IMR-90 (cell line): Measurements from ENCODE around the gene CIZ1. TPM values are rescaled to one million over a fixed set of nuclear protein-coding genes. Genes with fewer than 3 reads are reported as not detected.

ENCODE experiments used
- ATAC-seq: fragments of 200-7000 bp; cut with Tn5 transposase; 2 replicates; pipeline ENCODE4 v1.9.1; 2020; ENCODE audit warnings: low read depth, mild to moderate bottlenecking, moderate library complexity
- BruUV-seq: library from RNA; stranded (reverse); fragments of 400-500 nt; replicated peaks from 2 replicates; lab custom pipeline; 2021; lab: Mats Ljungman, UMichigan
- CTCF ChIA-PET: fragments of 300-600 bp; formaldehyde crosslinking; extraction: SDS; loops from one replicate; lab custom pipeline; 2021; ENCODE audit warnings: antibody characterized with exemption; lab: Yijun Ruan, JAX
- POLR2A ChIA-PET: fragments of 300-600 bp; sonication (Branson Sonifier 250); formaldehyde crosslinking; loops from one replicate; lab custom pipeline; 2022; ENCODE audit warnings: antibody characterized with exemption; ENCODE audit not compliant: unreplicated experiment; lab: Charles Lee
- DNase-seq: peaks from one replicate; pipeline ENCODE4 v3.0.0; 2013
- H2AFZ ChIP-seq: replicated peaks from 2 replicates; pipeline ENCODE3; 2013; ENCODE audit warnings: low read length, mild to moderate bottlenecking; ENCODE audit not compliant: poor library complexity
- H2AK5ac ChIP-seq: 2 replicates; pipeline ENCODE4 v1.6.1; 2013; ENCODE audit warnings: low read depth, low read length, inconsistent platforms
- H2AK9ac ChIP-seq: replicated peaks from 2 replicates; pipeline ENCODE3; 2013; ENCODE audit warnings: mild to moderate bottlenecking, low read depth, low read length, moderate library complexity; ENCODE audit not compliant: poor library complexity
- H2BK120ac ChIP-seq: 2 replicates; pipeline ENCODE4 v1.6.1; 2013; ENCODE audit warnings: low read depth, low read length, inconsistent platforms
- H2BK15ac ChIP-seq: 3 replicates; pipeline ENCODE4 v1.6.1; 2013; ENCODE audit warnings: low read depth, low read length, inconsistent platforms
- H2BK20ac ChIP-seq: 2 replicates; pipeline ENCODE4 v1.6.1; 2013; ENCODE audit warnings: low read depth, mild to moderate bottlenecking, inconsistent platforms, low read length, moderate library complexity
- H2BK5ac ChIP-seq: 2 replicates; pipeline ENCODE4 v1.6.1; 2013; ENCODE audit warnings: mild to moderate bottlenecking, low read depth, low read length, inconsistent platforms; ENCODE audit not compliant: poor library complexity, severe bottlenecking
- H3K14ac ChIP-seq: replicated peaks from 2 replicates; pipeline ENCODE4 v1.6.1; 2013; ENCODE audit warnings: low read depth, low read length, inconsistent platforms
- H3K18ac ChIP-seq: 2 replicates; pipeline ENCODE4 v1.6.1; 2013; ENCODE audit warnings: low read depth, low read length, control low read depth
- H3K23ac ChIP-seq: 2 replicates; pipeline ENCODE4 v1.6.1; 2013; ENCODE audit warnings: low read depth, low read length, inconsistent platforms
- H3K27ac ChIP-seq: 2 replicates; pipeline ENCODE4 v1.5.1; 2013; ENCODE audit warnings: mild to moderate bottlenecking, control low read depth, low read length; ENCODE audit not compliant: insufficient read depth
- H3K27me3 ChIP-seq: 2 replicates; pipeline ENCODE4 v1.6.1; 2013; ENCODE audit warnings: low read length; ENCODE audit not compliant: control insufficient read depth, insufficient read depth
- H3K36me3 ChIP-seq: 2 replicates; pipeline ENCODE4 v1.6.1; 2013; ENCODE audit warnings: low read length, mixed read lengths; ENCODE audit not compliant: control insufficient read depth, insufficient read depth
- H3K4ac ChIP-seq: 2 replicates; pipeline ENCODE4 v1.6.1; 2013; ENCODE audit warnings: low read depth, low read length, inconsistent platforms
- H3K4me1 ChIP-seq: 2 replicates; pipeline ENCODE4 v1.6.1; 2013; ENCODE audit warnings: low read length, mixed read lengths; ENCODE audit not compliant: control insufficient read depth, insufficient read depth
- H3K4me2 ChIP-seq: 2 replicates; pipeline ENCODE4 v1.6.1; 2013; ENCODE audit warnings: low read depth, mild to moderate bottlenecking, control low read depth, low read length, moderate library complexity
- H3K4me3 ChIP-seq: 2 replicates; pipeline ENCODE4 v1.5.1; 2013; ENCODE audit warnings: low read depth, mild to moderate bottlenecking, control low read depth, low read length, moderate library complexity; ENCODE audit not compliant: insufficient read depth
- H3K56ac ChIP-seq: 2 replicates; pipeline ENCODE4 v1.6.1; 2013; ENCODE audit warnings: low read length, inconsistent platforms; ENCODE audit not compliant: insufficient read depth; ENCODE audit errors: extremely low read depth
- H3K79me1 ChIP-seq, 2 experiments: 2 replicates each; pipeline ENCODE4 v1.6.1; 2013; ENCODE audit warnings: low read length in 2 of 2, inconsistent platforms in 1 of 2, low read depth in 1 of 2
- H3K9ac ChIP-seq: 2 replicates; pipeline ENCODE4 v1.6.1; 2013; ENCODE audit warnings: low read depth, low read length, control low read depth
- H3K9me1 ChIP-seq: 2 replicates; pipeline ENCODE4 v1.6.1; 2013; ENCODE audit warnings: low read length, inconsistent platforms; ENCODE audit not compliant: insufficient read depth
- H3K9me3 ChIP-seq: 2 replicates; pipeline ENCODE4 v1.6.1; 2013; ENCODE audit warnings: low read length; ENCODE audit not compliant: control insufficient read depth, insufficient read depth
- H4K20me1 ChIP-seq: 2 replicates; pipeline ENCODE4 v1.6.1; 2013; ENCODE audit warnings: low read length, inconsistent platforms; ENCODE audit not compliant: insufficient read depth
- H4K5ac ChIP-seq: 2 replicates; pipeline ENCODE4 v1.6.1; 2013; ENCODE audit warnings: mild to moderate bottlenecking, low read depth, low read length, control low read depth
- H4K8ac ChIP-seq, 2 experiments: 2 replicates each; pipeline ENCODE4 v1.6.1; 2013; ENCODE audit warnings: low read depth in 2 of 2, low read length in 2 of 2, control low read depth in 1 of 2, inconsistent platforms in 1 of 2
- H4K91ac ChIP-seq: 2 replicates; pipeline ENCODE4 v1.6.1; 2013; ENCODE audit warnings: low read depth, low read length, inconsistent platforms; ENCODE audit not compliant: insufficient read depth
- BHLHE40 ChIP-seq: fragments of 150-350 bp; IDR thresholded peaks from 2 replicates; pipeline ENCODE4 v1.6.1; 2016; ENCODE audit warnings: mild to moderate bottlenecking, low read depth, low read length
- FOS ChIP-seq: fragments of 150-350 bp; IDR thresholded peaks from 2 replicates; pipeline ENCODE4 v1.6.1; 2016; ENCODE audit warnings: low read depth, low read length
- MAZ ChIP-seq: IDR thresholded peaks from 2 replicates; pipeline ENCODE4 v1.6.1; 2012; ENCODE audit warnings: low read depth, mild to moderate bottlenecking, low read length, improper control_type of control experiment, moderate library complexity, borderline replicate concordance
- MXI1 ChIP-seq: IDR thresholded peaks from 2 replicates; pipeline ENCODE4 v1.6.1; 2012; ENCODE audit warnings: low read depth, mild to moderate bottlenecking, low read length, moderate library complexity, borderline replicate concordance
- RAD21 ChIP-seq: IDR thresholded peaks from 2 replicates; pipeline ENCODE4 v1.6.1; 2012; ENCODE audit warnings: low read length, improper control_type of control experiment
- RCOR1 ChIP-seq: IDR thresholded peaks from 2 replicates; pipeline ENCODE4 v1.6.1; 2012; ENCODE audit warnings: mild to moderate bottlenecking, low read length, improper control_type of control experiment; ENCODE audit not compliant: insufficient replicate concordance
- WGBS, 2 experiments: methylation state at CpG; one replicate each; pipeline versions ENCODE4 v1.1.5 to v1.1.7; 2013; ENCODE audit warnings: missing lambda C conversion rate in 2 of 2; ENCODE audit not compliant: insufficient read length in 1 of 2; ENCODE audit errors: extremely low coverage in 2 of 2; 5-methylcytosine and 5-hydroxymethylcytosine counted together
- dilution Hi-C: fragments of 300-500 bp; cut with HindIII; formaldehyde crosslinking; loops from one replicate; pipeline ENCODE4 v1.14.3; 2018; ENCODE audit warnings: low sequenced_read_pairs; ENCODE audit not compliant: unreplicated experiment
- in situ Hi-C: fragments of 300-500 bp; cut with MboI; formaldehyde crosslinking; loops from 3 replicates; pipeline ENCODE4 v1.14.3; 2019; ENCODE audit warnings: low sequenced_read_pairs, inconsistent platforms, mixed read lengths
- intact Hi-C: fragments of 100-400 bp; cut with micrococcal nuclease; formaldehyde crosslinking; loops from 2 replicates; pipeline ENCODE4 v1.10.0; 2022
- polyA plus RNA-seq, 3 experiments: library from polyadenylated mRNA; depleted of rRNA; stranded (reverse); fragments of >200 nt; gene quantifications; 2 replicates each; pipeline ENCODE4 v1.2.3, GENCODE V29; 2012; ENCODE audit warnings: low replicate concordance in 1 of 3
- total RNA-seq: library from RNA; depleted of rRNA; stranded (reverse); fragments of >200 nt; gene quantifications from 2 replicates; pipeline ENCODE4 v1.2.3, GENCODE V29; 2012
- TF ChIP-seq, protein P1 (sequence below): fragments of 150-350 bp; IDR thresholded peaks from 2 replicates; pipeline ENCODE4 v1.6.1; 2017; ENCODE audit warnings: mild to moderate bottlenecking, antibody characterized with exemption, low read length, low read depth
- TF ChIP-seq, protein P2 (sequence below): fragments of 150-350 bp; IDR thresholded peaks from 2 replicates; pipeline ENCODE4 v1.6.1; 2016; ENCODE audit warnings: low read depth, mild to moderate bottlenecking, low read length, moderate library complexity, borderline replicate concordance

Gene CIZ1
- total and polyA plus RNA-seq, 2 of the 4 experiments (the other 2 are of a cell fraction), result 13.8 to 51.9 TPM

DNA sequence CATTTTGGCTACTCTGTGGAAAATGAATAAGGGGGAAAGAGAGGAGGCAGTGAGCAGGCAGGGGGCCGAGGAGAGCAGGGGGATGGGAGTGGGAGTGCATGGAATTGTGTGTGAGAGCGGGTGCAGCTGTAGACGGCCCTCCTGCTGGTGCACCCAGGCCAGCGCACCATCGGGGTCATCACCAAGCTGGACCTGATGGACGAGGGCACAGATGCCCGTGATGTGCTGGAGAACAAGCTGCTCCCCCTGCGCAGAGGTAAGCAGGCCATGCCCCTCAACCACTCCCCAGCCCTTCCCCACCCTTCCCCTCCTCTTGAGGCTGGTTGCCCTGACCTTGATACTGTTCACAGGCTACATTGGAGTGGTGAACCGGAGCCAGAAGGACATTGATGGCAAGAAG lies 28.5 kb upstream of the CIZ1 start:
- no peak overlapping the region for H2BK5ac ChIP-seq
- H2BK15ac ChIP-seq, result no peak overlapping the region
- ATAC-seq (no peak), DNase-seq (no peak)
- peaks cover 14% of the 10 kb centered on the region for H3K9me1 ChIP-seq
- no peak overlapping the region for H4K5ac ChIP-seq
- no peak overlapping the region for H3K14ac ChIP-seq
- H3K79me1 ChIP-seq, result no peaks in the 10 kb centered on the region; a peak in 1 of 4 replicates
- H3K23ac ChIP-seq, result no peak overlapping the region
- H4K91ac ChIP-seq, result no peak overlapping the region
- peaks cover 6% of the 10 kb centered on the region; the same call in 1 of the 2 replicates for H3K36me3 ChIP-seq
- in situ Hi-C loops (no loop called here), intact Hi-C loops (no loop called here), dilution Hi-C loops (no loop called here)
- no peak overlapping the region for H3K4ac ChIP-seq
- no peak overlapping the region for H2BK20ac ChIP-seq
- POLR2A ChIA-PET, result no interaction called here
- no peak overlapping the region for H2BK120ac ChIP-seq
- no peak overlapping the region for H4K8ac ChIP-seq
- H2AFZ ChIP-seq, result no peak overlapping the region
- H3K4me3 ChIP-seq, result no peak overlapping the region
- peaks cover 17% of the 10 kb centered on the region for H3K4me1 ChIP-seq
- no peak overlapping the region for H2AK5ac ChIP-seq
- H3K4me2 ChIP-seq, result no peak overlapping the region
- no peak overlapping the region for H2AK9ac ChIP-seq
- H3K27ac ChIP-seq, result no peak overlapping the region
- no TSS peak for BruUV-seq
- TF ChIP-seq RCOR1 (no peak), RAD21 (no peak), MXI1 (no peak), BHLHE40 (no peak), MAZ (no peak), FOS (no peak)
- TF ChIP-seq, protein P1, sequence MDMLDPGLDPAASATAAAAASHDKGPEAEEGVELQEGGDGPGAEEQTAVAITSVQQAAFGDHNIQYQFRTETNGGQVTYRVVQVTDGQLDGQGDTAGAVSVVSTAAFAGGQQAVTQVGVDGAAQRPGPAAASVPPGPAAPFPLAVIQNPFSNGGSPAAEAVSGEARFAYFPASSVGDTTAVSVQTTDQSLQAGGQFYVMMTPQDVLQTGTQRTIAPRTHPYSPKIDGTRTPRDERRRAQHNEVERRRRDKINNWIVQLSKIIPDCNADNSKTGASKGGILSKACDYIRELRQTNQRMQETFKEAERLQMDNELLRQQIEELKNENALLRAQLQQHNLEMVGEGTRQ, result no peak
- TF ChIP-seq, protein P2, sequence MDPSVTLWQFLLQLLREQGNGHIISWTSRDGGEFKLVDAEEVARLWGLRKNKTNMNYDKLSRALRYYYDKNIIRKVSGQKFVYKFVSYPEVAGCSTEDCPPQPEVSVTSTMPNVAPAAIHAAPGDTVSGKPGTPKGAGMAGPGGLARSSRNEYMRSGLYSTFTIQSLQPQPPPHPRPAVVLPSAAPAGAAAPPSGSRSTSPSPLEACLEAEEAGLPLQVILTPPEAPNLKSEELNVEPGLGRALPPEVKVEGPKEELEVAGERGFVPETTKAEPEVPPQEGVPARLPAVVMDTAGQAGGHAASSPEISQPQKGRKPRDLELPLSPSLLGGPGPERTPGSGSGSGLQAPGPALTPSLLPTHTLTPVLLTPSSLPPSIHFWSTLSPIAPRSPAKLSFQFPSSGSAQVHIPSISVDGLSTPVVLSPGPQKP, result no peak
- 0 out of 2 replicates have a peak, but pooled peaks cover 4% of the 10 kb centered on the region for H4K20me1 ChIP-seq
- no peak overlapping the region for H3K18ac ChIP-seq
- no peak overlapping the region for H3K9ac ChIP-seq
- no peaks in the 10 kb centered on the region for H3K27me3 ChIP-seq
- CTCF ChIA-PET, result no interaction called here
- no peak overlapping the region for H3K56ac ChIP-seq
- 60% methylated on average over 1 of the region's 9 CpGs; no CpG with 5 or more reads in 1 of the 2 experiments for WGBS, 2 experiments
- no peaks in the 10 kb centered on the region for H3K9me3 ChIP-seq
